HPDE6-E6E7 (cell line): Measurements from ENCODE around the gene SIK3.

Experiments
- DNase-seq: peaks from one replicate; pipeline ENCODE4 v3.0.0; 2011; ENCODE audit warnings: missing footprints; ENCODE audit errors: extremely low spot score

Gene SIK3

DNA sequence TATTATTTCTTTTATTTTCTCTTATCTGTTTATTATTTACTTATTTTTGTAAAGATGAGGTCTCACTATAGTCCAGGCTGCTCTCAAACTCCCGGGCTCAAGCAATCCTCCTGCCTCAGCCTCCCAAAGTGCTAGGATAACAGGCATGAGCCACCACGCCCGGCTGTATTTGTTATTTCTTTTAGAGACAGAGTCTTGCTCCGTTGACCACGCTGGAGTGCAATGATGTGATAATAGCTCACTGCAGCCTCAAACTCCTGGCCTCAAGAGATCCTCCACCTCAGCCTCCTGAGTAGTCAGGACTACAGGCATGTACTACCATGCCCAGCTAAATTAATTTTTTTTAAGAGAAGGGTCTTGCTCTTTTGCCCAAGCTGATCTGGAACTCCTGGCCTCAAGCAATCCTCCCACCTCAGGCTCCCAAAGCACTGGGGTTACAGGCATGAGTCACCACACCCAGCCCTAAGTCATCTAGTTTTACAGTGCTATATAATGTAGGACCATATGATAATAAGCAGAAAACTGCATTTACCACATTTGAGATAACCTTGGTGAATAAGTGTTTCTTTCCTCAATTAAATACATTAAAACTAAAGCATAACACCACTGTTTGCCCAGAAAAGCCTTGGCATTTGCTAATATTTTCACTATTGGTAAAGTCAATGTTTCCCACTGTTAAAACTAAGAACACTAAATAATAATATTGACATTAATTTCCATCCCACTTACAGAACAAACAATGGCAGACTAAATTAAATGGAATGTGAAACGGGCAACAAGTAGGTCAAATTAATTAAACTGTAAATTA, 127.5 kb downstream of the SIK3 start:
- DNase-seq, result no peak

DNA sequence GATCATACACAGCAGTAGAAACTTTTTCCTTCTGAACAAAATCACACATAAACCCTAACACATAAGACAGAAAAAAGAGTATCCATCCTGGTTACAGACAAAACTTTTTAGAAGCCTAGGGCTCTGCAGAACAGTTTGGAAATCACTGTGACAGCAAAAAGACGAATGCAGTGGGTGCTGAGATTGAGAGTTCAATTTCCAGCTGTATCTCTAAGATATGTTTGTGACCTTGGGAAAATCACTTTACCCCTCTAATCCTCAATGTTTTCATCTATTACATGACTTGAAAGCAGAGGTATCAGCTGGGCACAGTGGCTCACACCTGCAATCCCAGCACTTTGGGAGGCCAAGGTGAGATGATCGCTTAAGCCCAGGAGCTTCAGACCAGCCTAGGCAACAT, 128.5 kb downstream of the SIK3 start:
- DNase-seq, result no peak

GRCh38 chr11:116964269-116964668, 134.0 kb downstream of the SIK3 start:
- no peak for DNase-seq

DNA sequence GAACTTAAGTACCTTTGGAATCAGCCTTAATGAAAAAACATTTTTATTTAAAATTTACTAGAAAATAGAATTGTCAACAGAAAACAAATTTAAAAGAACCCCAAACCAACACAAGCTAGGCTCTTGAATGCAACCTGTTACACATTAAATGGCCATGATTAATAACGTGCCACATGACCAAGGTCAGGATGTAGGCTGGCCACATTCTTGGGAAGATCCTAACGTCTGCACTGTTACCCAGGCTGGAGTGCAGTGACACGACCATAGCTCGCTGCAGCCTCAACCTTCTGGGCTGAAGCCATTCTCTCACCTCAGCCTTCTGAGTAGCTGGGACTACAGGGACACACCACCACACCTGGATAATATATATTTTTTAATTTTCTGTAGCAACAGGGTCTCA, 134.4 kb downstream of the SIK3 start:
- DNase-seq, result no peak

DNA sequence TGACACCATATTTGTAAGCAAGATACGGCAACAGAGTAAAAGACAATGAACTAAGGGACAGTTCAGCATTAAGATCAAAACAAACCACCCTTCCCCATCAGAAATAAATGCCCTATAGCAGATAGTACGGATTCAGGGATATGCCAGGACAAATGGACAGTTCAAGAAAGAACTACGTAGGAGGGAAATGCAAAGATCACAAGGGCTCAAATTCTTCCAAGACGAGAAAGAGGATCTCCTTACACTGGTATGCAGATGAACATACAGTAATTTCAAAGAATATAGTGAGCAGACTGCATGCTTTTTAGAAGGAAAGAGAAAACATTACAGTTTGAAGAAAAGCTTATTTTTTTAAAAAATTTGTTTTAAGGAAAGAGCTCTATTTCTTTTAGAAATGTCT, 136.1 kb downstream of the SIK3 start:
- DNase-seq, result no peak

- peak; percentile 17 for DNase-seq
These were observed 137.3 kb downstream of the SIK3 start for GRCh38 chr11:116960930-116961329.

- no peak for DNase-seq
These were observed 140.0 kb downstream of the SIK3 start for GRCh38 chr11:116958246-116958645.

- no peak for DNase-seq
These were observed 142.3 kb downstream of the SIK3 start for GRCh38 chr11:116955949-116956348.

DNA sequence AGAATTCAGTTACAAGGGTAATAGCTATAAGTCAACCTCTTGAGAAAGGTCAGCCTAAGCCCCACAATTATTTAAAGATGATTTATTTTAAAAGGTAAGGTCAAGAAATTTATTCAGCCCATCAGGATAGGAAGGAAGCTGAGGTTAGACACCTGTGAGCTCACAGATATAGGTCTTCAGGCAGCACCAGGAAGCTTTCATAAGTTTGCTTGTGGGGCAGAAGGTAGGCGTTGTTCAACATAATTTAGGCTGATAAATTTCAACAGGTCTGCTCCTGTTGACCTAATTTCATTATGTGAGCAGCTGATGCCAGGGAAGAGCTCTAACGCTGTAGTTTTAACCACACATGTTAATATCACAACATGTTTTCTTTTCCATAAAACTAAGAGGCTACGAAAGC, 142.7 kb downstream of the SIK3 start:
- DNase-seq, result no peak

DNA sequence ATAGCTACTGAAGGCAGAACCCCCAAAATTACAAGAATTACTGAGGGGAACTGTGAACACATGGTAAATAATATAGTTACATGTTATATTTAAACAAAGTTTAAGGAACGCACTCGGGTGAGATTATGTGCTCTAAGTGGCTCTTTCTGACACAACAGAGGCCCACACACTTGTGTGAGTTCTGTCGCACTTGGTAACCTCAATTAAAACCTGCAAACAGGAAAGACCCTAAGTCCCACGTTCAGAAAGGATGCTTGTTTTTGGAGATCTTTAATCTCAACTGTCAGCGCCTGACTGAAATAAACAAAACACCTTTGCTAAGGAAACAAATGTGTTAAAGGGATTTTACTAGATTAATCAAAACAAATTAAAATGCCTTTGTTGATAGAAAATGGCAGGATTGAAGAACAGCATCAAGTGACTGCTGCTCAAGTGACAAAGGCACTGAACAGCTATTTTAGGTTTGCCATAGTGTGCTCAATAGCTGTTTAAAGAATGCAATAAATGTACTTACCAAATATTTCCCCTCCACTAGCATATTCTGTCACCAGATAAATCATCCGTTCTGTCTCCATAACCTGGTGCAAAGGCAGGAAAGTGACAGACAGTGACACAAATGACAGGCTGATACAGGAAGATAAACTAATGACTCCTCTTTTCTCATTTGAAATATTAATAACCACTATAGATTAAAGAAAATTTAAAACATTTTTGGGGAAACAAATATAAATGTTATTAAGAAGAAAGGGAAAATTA, 144.5 kb downstream of the SIK3 start:
- no peak for DNase-seq

DNA sequence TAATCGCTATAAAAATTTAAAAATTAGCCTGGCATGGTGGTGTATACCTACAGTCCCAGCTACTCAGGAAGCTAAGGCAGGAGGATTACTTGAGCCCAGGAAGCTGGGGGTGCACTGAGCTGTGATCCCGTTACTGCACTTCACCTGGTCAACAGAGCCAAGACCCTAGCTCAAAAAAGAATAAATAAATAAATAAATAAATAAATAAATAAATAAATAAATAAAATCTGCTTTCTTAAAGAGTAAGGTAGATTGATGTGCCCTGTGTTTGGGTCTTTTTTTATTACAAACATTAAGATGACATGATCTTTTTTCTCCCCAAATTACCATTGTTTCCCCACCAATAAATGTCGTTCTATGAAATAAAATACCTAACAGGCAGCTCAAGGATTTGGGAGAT, 146.5 kb downstream of the SIK3 start:
- DNase-seq, result no peak

DNA sequence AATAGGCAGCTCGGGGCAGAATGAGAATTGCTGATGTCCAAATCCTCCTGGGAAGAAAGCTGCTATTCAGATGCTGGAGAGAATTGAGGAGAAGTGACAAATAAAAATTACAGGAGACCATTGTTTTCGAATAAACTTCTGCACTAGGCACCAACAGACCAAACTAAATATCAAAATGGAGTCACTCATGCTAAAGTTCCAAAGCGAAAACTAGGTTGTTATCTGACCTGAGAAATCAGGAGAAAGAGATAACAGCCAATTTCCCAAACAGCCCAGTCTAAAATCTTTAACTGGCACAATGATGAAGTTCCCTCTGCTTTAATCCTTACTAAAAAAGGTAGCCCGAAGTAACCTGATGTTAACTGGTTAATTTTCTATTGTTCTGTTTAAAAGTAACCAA, 148.0 kb downstream of the SIK3 start:
- DNase-seq, result no peak

- no peak for DNase-seq
These were observed 149.8 kb downstream of the SIK3 start for GRCh38 chr11:116948391-116948790.

DNA sequence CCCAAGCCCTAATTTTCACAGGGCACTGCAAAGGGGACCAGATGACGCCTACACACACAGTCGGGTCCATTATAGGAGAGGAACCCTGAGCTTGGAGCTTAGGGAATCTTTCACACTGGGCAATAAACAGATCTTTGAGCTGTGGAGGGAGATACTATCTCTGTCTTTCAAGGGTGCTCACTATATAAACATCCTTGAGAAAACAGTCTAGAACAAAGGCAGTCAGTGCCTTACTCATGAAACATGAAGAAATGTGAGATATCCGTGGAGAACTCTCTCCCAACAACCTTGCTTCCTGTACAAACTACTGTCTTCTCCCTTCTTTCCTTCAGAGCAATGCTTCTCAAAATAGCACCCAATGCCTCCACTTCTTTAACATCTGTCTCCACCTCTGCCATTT, 151.8 kb downstream of the SIK3 start:
- no peak for DNase-seq

GRCh38 chr11:116939499-116939898, 158.7 kb downstream of the SIK3 start:
- no peak for DNase-seq

- DNase-seq, result no peak
These were observed 159.7 kb downstream of the SIK3 start for GRCh38 chr11:116938471-116939070.

GRCh38 chr11:116936754-116937446, 161.3 kb downstream of the SIK3 start:
- no peak for DNase-seq

DNA sequence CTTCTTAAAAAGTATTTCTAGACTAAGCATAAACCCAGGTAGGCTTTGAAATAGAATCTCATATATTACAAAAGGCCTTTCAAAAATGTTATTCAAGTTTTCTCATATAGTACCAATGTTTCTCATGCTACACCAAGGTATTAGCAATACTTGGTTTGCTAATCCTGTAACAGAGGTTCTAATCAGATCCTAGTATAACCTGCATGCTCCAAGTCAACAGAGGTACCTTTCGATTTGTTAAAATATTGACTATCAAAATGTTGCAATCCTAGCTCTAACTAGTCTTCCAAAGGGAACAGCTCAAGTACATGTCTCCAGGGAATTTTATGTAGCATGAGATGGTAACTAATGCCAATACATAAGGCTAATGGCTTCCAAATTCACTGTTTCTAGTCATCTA, 162.7 kb downstream of the SIK3 start:
- DNase-seq, result no peak

- no peak for DNase-seq
These were observed 163.1 kb downstream of the SIK3 start for GRCh38 chr11:116935089-116935488.

- no peak for DNase-seq
These were observed 164.3 kb downstream of the SIK3 start for GRCh38 chr11:116933961-116934360.

DNA sequence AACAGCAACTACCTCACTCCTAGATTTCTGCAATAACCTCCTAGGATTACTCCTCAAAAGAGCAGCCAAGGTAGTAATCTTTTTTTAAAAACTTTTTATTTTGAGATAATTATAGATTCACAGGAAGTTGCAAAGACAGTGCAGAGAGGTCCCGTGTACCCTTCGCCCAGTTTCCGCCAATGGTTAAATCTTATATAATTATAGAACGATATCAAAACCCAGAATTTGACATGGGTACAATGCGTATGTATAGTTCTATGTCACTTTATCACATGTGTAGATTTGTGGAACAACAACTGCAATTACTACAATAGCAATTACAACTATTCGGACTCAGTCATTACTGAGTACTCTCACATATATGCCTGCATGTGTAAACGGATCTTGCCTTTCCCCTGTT, 166.0 kb downstream of the SIK3 start:
- DNase-seq, result no peak

DNA sequence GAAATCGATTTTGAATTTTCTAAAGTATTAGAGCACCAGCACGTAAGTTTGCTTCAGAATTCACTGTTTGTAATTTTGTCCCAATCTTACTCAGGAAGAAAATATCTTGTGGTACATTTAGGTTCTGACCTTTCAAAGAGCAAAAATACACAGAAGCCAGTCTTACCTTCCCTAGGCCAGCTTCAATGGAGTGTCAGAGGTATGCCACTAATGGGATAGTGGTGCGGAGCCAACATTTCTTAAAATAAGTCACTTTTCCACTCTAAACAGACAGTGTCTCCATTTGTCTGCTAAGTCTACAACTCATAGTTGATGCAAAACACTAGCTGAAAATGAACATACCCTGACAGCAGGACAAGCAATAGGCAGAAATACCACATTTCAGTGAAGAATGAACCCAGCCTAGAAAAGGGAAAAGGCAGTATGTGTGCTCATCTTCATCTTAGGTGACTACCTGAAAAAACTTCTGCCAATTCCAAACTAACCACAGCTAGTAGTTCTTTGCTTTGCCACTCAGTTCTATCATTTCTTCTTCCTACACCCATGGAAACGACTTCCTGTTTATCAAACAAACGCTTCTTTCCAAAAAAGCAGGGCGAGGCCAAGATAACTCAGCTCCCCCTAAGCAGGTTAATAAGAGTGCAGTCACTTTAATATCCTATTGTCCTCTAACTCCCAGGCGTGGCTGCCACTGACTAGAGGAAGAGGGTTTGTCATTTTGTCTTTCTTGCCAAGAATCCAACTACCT, 166.8 kb downstream of the SIK3 start:
- DNase-seq, result no peak
